DMS53 (cell line): Measurements from ENCODE around the gene RAB14.
A peak's percentile ranks its signal among the peaks of the same experiment; 100 is the strongest.

ENCODE experiments used
- DNase-seq: peaks from one replicate; lab custom pipeline; 2025; lab: John Stamatoyannopoulos, UW

RAB14 gene

DNA sequence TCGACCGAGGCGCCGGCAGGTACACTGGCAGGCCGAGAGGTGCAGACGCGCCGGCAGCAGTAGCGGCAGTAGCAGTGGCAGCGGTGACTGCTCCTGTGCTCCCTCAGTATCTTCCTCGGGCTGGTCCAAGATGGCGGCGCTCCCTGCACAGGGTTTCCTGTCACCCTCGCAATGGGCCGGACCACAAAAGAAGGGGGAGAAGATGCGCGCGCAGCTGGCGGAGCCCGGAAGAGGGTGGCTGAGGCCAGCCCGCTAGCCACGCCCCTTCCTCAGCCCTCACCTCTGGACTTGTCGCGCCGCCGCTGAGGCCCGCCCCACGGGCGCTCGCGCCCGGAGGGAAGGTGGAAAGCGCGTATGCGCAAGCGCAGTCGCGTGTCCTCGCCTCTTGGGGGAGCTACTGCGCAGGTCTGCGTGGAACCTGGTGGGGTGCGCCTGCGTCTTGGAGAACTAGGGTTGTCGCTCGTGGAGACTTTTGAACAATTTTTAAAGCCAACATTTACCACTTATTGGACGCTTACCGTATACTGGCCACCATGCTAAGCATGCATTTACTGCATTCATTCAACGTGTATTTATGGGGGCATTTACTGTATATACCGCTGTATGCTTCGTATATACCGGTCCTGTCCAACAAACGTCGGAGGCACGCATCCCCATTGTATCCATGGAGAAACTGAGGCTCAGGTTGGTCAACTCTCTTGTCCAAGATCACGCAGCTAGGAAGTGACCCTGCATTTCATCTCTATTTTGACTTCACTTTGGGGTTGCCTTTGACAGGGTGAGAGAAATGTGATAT lies at the start of gene RAB14:
Gene RAB14 (minus strand): TSS at position 132 of the 796 bp plus-strand sequence. CDS start 8,457 bp downstream, outside the sequence.
- peak; percentile 99 for DNase-seq

- peak; percentile 60 for DNase-seq
Measured at GRCh38 chr9:121249563-121249962, 47.9 kb upstream of the RAB14 start.

DNA sequence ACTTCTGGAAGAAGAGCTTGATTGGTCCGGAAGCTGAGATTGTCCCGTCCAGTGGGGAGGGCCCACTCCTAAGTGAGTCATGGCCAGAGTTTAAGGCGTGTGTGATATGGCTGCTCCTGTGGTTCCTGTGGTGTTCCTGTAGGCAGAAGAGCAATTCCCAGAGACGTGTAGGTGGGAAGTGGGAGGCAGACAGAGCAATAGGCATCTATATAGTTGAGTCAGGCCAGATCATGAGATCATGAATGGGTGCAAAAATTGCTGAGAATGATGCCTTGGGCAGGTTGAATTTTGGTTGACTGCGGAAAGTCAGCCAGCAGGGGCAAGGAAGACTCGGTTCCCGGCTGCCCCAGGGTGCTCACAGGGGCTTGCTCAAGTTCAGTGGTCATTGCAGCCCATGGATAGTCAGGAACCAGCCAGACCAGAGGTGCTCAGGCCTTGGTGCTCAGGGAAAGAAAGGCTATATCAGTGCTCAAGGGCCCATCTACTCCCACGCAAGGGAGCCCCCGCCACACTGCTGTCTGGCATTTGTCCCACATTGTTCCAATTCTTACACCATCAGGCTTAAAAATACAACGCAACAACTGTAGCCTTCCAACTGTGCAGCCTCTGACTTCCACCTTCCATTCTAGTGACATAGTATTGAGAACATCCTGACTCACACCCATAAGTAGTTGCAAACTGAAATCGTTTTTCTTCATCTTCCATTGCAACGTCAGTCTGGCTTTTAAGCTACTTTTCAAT lies 45.3 kb upstream of the RAB14 start:
- no peak for DNase-seq

- DNase-seq: no peak
Measured at GRCh38 chr9:121242959-121243346, 41.3 kb upstream of the RAB14 start.

GRCh38 chr9:121242219-121242958 lies 40.7 kb upstream of the RAB14 start:
- no peak for DNase-seq

- DNase-seq: peak; percentile 76
Measured at GRCh38 chr9:121240472-121241135, 38.9 kb upstream of the RAB14 start.

DNA sequence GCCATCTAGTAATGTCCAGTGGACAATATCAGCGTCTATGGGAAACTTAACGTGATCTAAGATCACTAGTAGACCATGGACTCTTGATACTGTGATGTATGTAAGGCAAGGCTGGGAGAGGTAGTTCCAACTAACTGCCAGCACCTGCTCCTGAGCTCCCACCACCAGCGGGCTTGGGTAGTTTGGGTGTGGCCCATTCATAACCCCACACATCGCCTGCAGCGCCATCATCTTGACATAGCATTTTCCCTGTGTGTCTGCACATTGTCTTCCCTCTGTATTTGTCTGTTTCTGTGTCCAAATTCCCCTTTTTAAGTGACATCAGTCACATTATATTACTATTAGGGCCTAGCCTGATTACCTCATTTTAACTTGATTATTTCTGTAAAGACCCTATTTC lies 38.2 kb upstream of the RAB14 start:
- no peak for DNase-seq

GRCh38 chr9:121239071-121239470 lies 37.4 kb upstream of the RAB14 start:
- no peak for DNase-seq

DNA sequence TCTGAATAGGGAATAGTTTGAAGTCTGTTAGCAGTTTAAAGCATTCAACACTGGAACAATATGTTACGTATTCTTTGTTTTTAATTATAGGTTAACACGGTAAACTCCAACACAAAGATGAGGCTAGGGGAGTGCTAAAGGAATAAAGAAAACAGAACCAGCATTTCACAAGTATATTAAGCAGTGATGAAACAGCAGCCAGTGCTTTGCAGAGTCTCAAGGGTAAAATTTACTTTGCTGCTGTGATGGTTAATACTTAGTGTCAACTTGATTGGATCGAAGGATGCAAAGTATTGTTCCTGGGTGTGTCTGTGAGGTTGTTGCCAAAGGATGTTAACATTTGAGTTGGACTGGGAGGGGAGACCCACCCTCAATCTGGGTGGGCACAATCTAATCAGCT lies 36.2 kb upstream of the RAB14 start:
- DNase-seq: no peak

- DNase-seq: no peak
Measured at GRCh38 chr9:121235512-121235911, 33.8 kb upstream of the RAB14 start.

GRCh38 chr9:121234832-121235161 lies 33.1 kb upstream of the RAB14 start:
- no peak for DNase-seq

GRCh38 chr9:121233906-121234831 lies 32.5 kb upstream of the RAB14 start:
- DNase-seq: peak; percentile 38

DNA sequence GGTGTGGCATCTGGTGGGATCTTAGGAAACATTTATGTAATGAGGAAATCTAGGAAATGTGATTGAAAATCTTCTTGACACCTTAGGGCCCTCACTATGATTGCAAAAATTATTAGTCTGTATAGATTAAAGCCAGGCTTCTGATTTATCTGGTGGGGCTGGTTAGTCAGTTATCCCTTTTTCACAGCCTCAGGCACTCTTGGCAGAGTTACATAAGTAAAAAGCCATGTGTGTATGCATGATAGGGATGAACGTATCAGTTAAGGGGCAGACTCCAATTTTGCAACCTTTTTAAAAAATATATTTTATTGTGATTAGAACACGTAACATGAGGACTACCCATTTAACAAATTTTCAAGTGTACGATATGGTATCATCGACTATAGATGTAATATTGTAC lies 30.6 kb upstream of the RAB14 start:
- DNase-seq: no peak

DNA sequence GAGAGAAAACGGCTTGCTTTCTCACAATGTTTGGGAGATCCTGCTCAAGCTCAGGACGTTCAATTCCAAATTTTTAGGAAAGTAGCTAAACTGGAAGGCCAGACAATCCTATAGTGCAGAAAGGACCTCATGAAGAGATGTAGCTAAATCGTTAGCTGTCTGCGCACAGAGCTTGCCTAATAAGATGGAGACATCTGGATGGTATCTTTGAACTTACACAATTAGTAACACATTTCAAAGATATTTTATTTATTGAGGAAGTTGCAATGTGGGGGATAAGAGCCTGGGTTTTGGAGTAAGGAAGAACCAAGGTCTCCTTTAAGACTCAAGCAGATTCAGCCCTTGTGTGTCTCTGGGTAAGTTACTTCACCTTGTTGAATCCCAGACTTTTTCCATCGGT lies 28.6 kb upstream of the RAB14 start:
- no peak for DNase-seq

GRCh38 chr9:121227862-121228261 lies 26.2 kb upstream of the RAB14 start:
- peak; percentile 33 for DNase-seq

DNA sequence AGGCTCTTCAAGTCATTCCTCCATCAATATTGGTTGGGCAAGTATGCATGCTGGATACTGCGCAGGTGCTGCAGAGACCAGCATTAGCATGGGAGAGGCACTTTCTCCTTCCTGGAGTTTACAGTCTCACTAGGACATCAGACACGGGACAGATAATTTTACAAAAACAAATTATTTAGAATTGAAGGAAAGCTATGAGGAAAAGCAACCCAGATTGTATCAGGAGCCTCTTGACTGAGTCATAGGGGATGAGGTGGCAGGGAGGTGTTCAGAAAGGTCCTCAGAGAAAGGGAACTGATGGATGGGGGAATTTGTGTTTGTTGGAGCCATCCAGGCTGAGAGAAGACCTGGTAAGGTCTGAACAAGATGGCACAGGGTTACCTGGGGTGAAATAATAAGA lies 24.5 kb upstream of the RAB14 start:
- peak; percentile 17 for DNase-seq

GRCh38 chr9:121225240-121225639 lies 23.6 kb upstream of the RAB14 start:
- DNase-seq: no peak

DNA sequence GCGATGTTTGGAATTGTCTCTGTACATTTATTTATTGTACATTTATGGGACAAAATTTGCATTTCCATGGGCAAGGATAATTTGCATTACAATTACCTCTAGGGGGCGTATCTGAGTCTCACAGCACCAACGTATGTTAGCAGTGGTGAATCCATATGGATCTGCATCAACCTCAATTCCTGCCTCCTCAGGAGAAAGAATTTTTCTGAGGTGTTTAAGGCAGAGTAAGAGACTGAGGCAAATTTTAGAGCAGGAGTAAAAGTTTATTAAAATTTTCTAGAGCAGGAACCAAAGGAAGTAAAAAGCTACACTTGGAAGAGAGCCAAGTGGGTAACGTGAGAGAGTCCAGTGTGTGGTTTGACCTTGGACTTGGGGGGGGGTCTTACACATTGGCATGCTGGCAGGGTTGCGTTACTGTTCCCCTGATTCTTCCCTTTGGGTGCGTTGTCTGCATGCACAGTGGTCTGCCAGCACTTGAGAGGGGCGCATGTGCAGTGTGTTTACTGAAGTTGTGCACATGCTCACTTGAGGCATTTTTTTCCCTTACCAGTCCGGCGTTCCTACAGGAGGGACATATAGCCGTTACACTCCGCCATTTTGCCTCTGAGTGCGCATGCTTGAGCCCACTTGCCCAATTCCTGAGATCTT lies 21.0 kb upstream of the RAB14 start:
- peak; percentile 88 for DNase-seq

- DNase-seq: no peak
Measured at GRCh38 chr9:121221664-121222055, 20.0 kb upstream of the RAB14 start.

- no peak for DNase-seq
Measured at GRCh38 chr9:121220996-121221663, 19.5 kb upstream of the RAB14 start.
